A673 (cell line): ENCODE data around the gene FGF14. TPM values are rescaled to one million over a fixed set of nuclear protein-coding genes. Genes with fewer than 3 reads are reported as not detected.

Experiments used
- BruUV-seq: library from RNA; stranded (reverse); fragments of 400-500 nt; replicated peaks from 2 replicates; lab custom pipeline; 2021; lab: Mats Ljungman, UMichigan
- CTCF ChIA-PET: fragments of 300-600 bp; sonication (Branson Sonifier 250); formaldehyde crosslinking; loops from one replicate; lab custom pipeline; 2022; ENCODE audit warnings: antibody characterized with exemption; lab: Charles Lee
- POLR2A ChIA-PET: fragments of 300-600 bp; sonication (Branson Sonifier 250); formaldehyde crosslinking; loops from one replicate; lab custom pipeline; 2022; ENCODE audit warnings: antibody characterized with exemption; ENCODE audit not compliant: low non-redundant PET; lab: Charles Lee
- DNase-seq: peaks from one replicate; pipeline ENCODE4 v3.0.0-alpha.2; 2015; ENCODE audit warnings: low spot score
- H3K27ac ChIP-seq: fragments of 200-600 bp; sonication (generic); 2 replicates; pipeline ENCODE4 v1.5.1; 2016; ENCODE audit warnings: mixed run types, low read depth, mild to moderate bottlenecking, mixed read lengths, antibody characterized with exemption, low read length; ENCODE audit not compliant: poor library complexity, severe bottlenecking
- H3K27me3 ChIP-seq: fragments of 200-600 bp; sonication (generic); replicated peaks from 2 replicates; pipeline ENCODE4 v1.6.1; 2017; ENCODE audit warnings: mixed run types, low read depth, mild to moderate bottlenecking, mixed read lengths, antibody characterized with exemption, low read length; ENCODE audit not compliant: insufficient read depth, poor library complexity
- H3K36me3 ChIP-seq: fragments of 200-600 bp; sonication (generic); 2 replicates; pipeline ENCODE4 v1.6.1; 2016; ENCODE audit warnings: mixed run types, mild to moderate bottlenecking, mixed read lengths, antibody characterized with exemption, low read length; ENCODE audit not compliant: insufficient read depth, poor library complexity, severe bottlenecking
- H3K4me1 ChIP-seq: fragments of 200-600 bp; sonication (generic); 2 replicates; pipeline ENCODE4 v1.6.1; 2017; ENCODE audit warnings: mixed run types, mild to moderate bottlenecking, mixed read lengths, antibody characterized with exemption, low read length; ENCODE audit not compliant: insufficient read depth, poor library complexity, severe bottlenecking
- H3K4me3 ChIP-seq: fragments of 200-600 bp; sonication (generic); 2 replicates; pipeline ENCODE4 v1.5.1; 2016; ENCODE audit warnings: low read depth, mixed run types, mild to moderate bottlenecking, mixed read lengths, low read length; ENCODE audit not compliant: poor library complexity, severe bottlenecking
- H3K9me3 ChIP-seq: fragments of 200-600 bp; sonication (generic); 2 replicates; pipeline ENCODE4 v1.6.1; 2016; ENCODE audit warnings: mixed run types, low read depth, mild to moderate bottlenecking, mixed read lengths, antibody characterized with exemption, low read length; ENCODE audit not compliant: poor library complexity, severe bottlenecking
- CTCF ChIP-seq: fragments of 300-800, 200-600 bp; sonication (generic); conservative IDR thresholded peaks from 2 replicates; pipeline ENCODE4 v1.5.1; 2017; ENCODE audit warnings: low read depth, mild to moderate bottlenecking, antibody characterized with exemption, low read length, moderate library complexity, mixed read lengths
- EZH2 ChIP-seq: fragments of 200-600 bp; sonication (generic); IDR thresholded peaks from 2 replicates; pipeline ENCODE4 v1.6.1; 2017; ENCODE audit warnings: borderline replicate concordance, low read depth, mild to moderate bottlenecking, mixed read lengths, antibody characterized with exemption, low read length; ENCODE audit not compliant: poor library complexity, severe bottlenecking
- intact Hi-C: fragments of 100-400 bp; cut with micrococcal nuclease; formaldehyde crosslinking; loops from one replicate; pipeline ENCODE4 v1.10.0; 2022; ENCODE audit not compliant: unreplicated experiment
- total RNA-seq: library from RNA; stranded (reverse); gene quantifications from 2 replicates; pipeline ENCODE4 v1.2.3, GENCODE V29; 2021

The FGF14 gene
- total RNA-seq, 1 experiment from 2014 or later = 19.7 TPM

DNA sequence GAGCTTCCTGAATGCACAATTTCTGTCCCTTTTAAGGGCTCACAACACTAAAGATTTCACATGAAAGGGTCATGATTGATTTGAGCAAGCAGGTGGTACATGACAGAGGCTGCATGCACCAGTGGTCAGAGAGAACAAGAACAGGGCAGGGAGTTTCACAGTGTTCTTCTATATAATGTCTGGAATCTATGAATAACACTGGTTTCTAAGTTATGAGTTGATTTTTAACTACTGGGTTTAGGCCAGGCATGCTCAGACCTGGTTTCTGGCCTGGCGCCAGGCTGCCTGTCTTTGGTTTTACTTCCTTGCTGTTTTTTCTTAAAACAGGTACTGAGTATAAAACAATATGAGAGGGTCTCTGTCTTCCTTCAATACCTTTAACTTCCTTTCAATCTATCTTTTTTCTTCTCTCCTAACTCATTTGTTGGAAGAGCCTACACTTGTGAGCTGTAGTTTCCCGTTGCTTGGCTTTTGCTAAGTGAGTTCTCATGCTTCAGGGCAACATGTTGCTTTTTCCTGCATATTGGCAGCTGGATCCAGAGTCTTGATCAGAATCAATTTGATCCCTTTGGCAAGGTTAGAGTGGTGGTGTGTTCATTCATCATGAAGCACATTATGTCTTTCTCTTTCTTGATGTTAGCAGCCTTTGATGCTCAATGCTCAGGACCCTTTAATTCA, 38.5 kb upstream of the FGF14 start:
- H3K9me3 ChIP-seq = no peaks in the 10 kb centered on the region
- BruUV-seq = no TSS peak
- no peak overlapping the region for H3K4me3 ChIP-seq
- H3K4me1 ChIP-seq = no peaks in the 10 kb centered on the region
- intact Hi-C loops = no loop called here
- TF ChIP-seq EZH2 (no peak), CTCF (no peak)
- ChIA-PET CTCF (no interaction called here), POLR2A (no interaction called here)
- H3K27ac ChIP-seq = no peak overlapping the region
- DNase-seq = no peak
- no peaks in the 10 kb centered on the region for H3K36me3 ChIP-seq
- no peaks in the 10 kb centered on the region for H3K27me3 ChIP-seq

- TF ChIP-seq CTCF (no peak), EZH2 (no peak)
- intact Hi-C loops = no loop called here
- Histone ChIP-seq H3K36me3 (no peaks in the 10 kb centered on the region), H3K9me3 (peaks cover 40% of the 10 kb centered on the region), H3K4me1 (no peaks in the 10 kb centered on the region), H3K4me3 (no peak overlapping the region), H3K27me3 (no peaks in the 10 kb centered on the region), H3K27ac (no peak overlapping the region)
- ChIA-PET POLR2A (no interaction called here), CTCF (no interaction called here)
- no TSS peak for BruUV-seq
- no peak for DNase-seq
Observed at GRCh38 chr13:102422690-102423089, 20.8 kb upstream of the FGF14 start.

DNA sequence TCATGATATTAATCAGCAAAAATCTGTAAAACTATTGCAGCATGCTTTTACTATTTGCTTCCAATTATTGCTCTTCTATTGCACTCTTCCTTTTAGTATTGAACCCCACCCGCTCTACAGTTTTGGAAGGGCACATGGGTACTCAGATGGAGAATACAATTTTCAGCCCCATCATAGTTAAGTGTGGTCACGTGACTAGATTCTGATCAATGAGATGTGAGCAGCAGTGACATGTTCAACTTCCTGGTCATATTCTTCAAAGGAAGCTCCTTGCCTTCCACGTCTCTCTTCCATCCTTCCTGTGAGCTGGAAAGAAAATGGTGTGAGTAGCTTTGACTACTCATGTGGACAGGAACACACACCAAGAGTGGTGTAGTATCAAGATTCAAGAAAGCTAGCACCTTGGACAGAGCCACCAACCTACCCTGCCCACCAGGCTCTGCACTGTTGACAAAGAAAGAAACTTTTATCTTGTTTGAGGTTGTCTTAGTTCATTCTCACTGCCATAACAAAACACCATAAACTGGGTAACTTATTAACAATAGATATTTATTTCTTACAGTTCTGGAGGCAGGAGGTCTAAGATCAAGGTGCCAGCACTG, 3.8 kb upstream of the FGF14 start:
- DNase-seq = no peak
- BruUV-seq = no TSS peak
- intact Hi-C loops = no loop called here

More for the DNA sequence above, 3.8 kb upstream of the FGF14 start:
- no peak overlapping the region for H3K4me3 ChIP-seq
- TF ChIP-seq EZH2 (no peak), CTCF (no peak)
- ChIA-PET CTCF (no interaction called here), POLR2A (no interaction called here)
- H3K36me3 ChIP-seq = no peaks in the 10 kb centered on the region
- H3K9me3 ChIP-seq = no peaks in the 10 kb centered on the region
- peaks cover 2% of the 10 kb centered on the region for H3K4me1 ChIP-seq
- no peak overlapping the region for H3K27ac ChIP-seq
- H3K27me3 ChIP-seq = no peaks in the 10 kb centered on the region
